Erythroblast (primary cell): ENCODE measurements around the gene RNPS1.
A peak's percentile ranks its signal among the peaks of the same experiment; 100 is the strongest.

Experiments used
- DNase-seq, 2 experiments: peaks; one replicate each; lab custom pipeline; 2025; lab: John Stamatoyannopoulos, UW
- GATA1 ChIP-seq: IDR thresholded peaks from 2 replicates; pipeline ENCODE4 v1.6.1; 2011; ENCODE audit warnings: low read depth, mild to moderate bottlenecking, control low read depth, low read length, moderate library complexity
- POLR2A ChIP-seq: IDR thresholded peaks from 2 replicates; pipeline ENCODE4 v1.6.1; 2011; ENCODE audit warnings: mild to moderate bottlenecking, low read length

The RNPS1 gene

GRCh38 chr16:2205104-2205966, 62.6 kb downstream of the RNPS1 start, which contains the start of gene MLST8:
Gene MLST8, plus strand, starts transcription at chr16:2205454. Its CDS starts 632 bp downstream, at chr16:2206086.
- peak; percentile 94 to 97 for DNase-seq

GRCh38 chr16:2204416-2205103, 63.4 kb downstream of the RNPS1 start:
- no peak for DNase-seq
- no peak for TF ChIP-seq GATA1
- TF ChIP-seq POLR2A: no peak

More at GRCh38 chr16:2205104-2205966, 62.6 kb downstream of the RNPS1 start, which contains the start of gene MLST8:
- TF ChIP-seq POLR2A: peak; percentile 87
- TF ChIP-seq GATA1: no peak
